CD4-positive, alpha-beta T cell treated with Interleukin-10 for 1 hour (primary cell): ENCODE data around the gene SSTR3.
A peak's percentile ranks its signal among the peaks of the same experiment; 100 is the strongest.
"Not testable (repeated sequence)": the region's sequence is repeated elsewhere in the genome, so short reads cannot be mapped to it uniquely, and the experiment has no call there.

ENCODE experiments used
- DNase-seq: peaks from one replicate; pipeline ENCODE4 v3.0.0-alpha.2; 2020

SSTR3 gene

GRCh38 chr22:37209140-37209845 lies 3.0 kb downstream of the SSTR3 start:
- no peak for DNase-seq

- DNase-seq = no peak
Measured at GRCh38 chr22:37208401-37209139, 3.7 kb downstream of the SSTR3 start.

- no peak for DNase-seq
Measured at GRCh38 chr22:37207981-37208380, 4.3 kb downstream of the SSTR3 start.

GRCh38 chr22:37206841-37207821 lies 5.1 kb downstream of the SSTR3 start:
- no peak for DNase-seq

GRCh38 chr22:37206118-37206840 lies 6.0 kb downstream of the SSTR3 start:
- DNase-seq = no peak

GRCh38 chr22:37205046-37205445 lies 7.2 kb downstream of the SSTR3 start:
- no peak for DNase-seq

GRCh38 chr22:37204045-37204655 lies 8.1 kb downstream of the SSTR3 start:
- DNase-seq = no peak

- no peak for DNase-seq
Measured at GRCh38 chr22:37203354-37204044, 8.8 kb downstream of the SSTR3 start.

- no peak for DNase-seq
Measured at GRCh38 chr22:37202716-37203115, 9.6 kb downstream of the SSTR3 start.

- DNase-seq = no peak
Measured at GRCh38 chr22:37202001-37202555, 10.2 kb downstream of the SSTR3 start.

GRCh38 chr22:37201443-37201820 lies 10.8 kb downstream of the SSTR3 start:
- not testable (repeated sequence) for DNase-seq

GRCh38 chr22:37199760-37200108 lies 12.5 kb downstream of the SSTR3 start:
- no peak for DNase-seq

- peak; percentile 100 for DNase-seq
Measured at GRCh38 chr22:37199103-37199759, 13.0 kb downstream of the SSTR3 start.

GRCh38 chr22:37198258-37199102 lies 13.8 kb downstream of the SSTR3 start:
- peak; percentile 92 for DNase-seq

GRCh38 chr22:37197451-37198257 lies 14.6 kb downstream of the SSTR3 start:
- DNase-seq = no peak

GRCh38 chr22:37196539-37197450 lies 15.5 kb downstream of the SSTR3 start:
- DNase-seq = no peak

- DNase-seq = no peak
Measured at GRCh38 chr22:37195921-37196320, 16.4 kb downstream of the SSTR3 start.

- no peak for DNase-seq
Measured at GRCh38 chr22:37194750-37195149, 17.5 kb downstream of the SSTR3 start.
